ENCODE data around the gene MAGI2. TPM values are rescaled to one million over a fixed set of nuclear protein-coding genes. Genes with fewer than 3 reads are reported as not detected.

Gene MAGI2
- total and polyA plus RNA-seq, 2 of the 13 experiments (the other 11 are each of a cell fraction or from before 2014, with no cell fraction given): 1.5 to 3.8 TPM

DNA sequence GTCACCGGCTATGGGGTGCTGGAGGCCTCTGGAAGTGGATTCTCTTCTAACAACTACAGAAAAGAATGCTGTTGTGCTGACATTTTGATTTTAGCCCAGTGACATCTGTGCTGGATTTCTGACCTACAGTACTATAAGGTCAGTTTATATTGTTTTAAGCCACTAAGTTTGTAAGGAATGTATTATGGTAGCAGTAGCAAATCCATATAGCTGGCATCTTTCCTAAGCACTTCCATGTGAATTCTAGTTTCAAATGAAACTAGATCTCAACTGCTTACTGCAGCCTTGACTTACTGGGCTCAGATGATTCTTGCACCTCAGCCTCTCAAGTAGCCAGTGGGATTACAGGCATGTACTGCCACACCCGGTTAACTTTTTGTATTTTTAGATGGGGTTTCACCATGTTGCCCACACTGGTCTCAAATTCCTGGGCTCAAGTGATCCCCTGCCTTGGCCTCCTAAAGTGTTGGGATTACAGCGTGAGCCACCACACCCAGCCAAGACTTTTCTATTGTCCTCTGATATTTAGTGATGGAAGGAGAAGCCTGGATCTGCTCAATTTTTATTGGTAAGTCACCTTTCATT, 1240.9 kb downstream of the MAGI2 start (continued):
- TF ChIP-seq SALL2 (CRISPR knock-in tag; IDR thresholded peaks at IDR 0.05) (no peak), KLF9 (CRISPR knock-in tag; IDR thresholded peaks at IDR 0.05; ENCODE audit: low read depth) (no peak)

DNA sequence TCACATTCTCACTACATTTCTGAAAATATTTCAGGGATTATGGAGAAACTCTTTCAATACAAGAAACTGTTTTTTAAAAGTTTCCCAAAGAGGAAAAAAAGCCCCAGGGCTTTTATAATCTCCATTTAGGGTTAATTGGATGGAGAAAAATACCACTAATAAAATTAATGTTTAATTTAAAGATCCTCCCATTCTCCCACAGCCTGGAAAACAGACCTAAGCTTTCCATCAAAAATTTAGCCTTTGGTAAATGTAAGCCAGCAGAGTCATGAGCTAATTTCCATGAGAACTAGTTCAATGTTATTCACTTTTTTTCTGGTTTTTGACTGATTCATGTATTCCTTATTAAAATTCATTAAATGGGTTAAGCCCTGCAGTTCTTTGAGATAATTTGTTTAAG, 1246.2 kb downstream of the MAGI2 start:
- no peaks in the 10 kb centered on the region for H3K4me1 ChIP-seq (ENCODE audit: insufficient read depth, low read length)
- DNase-seq (ENCODE audit: low spot score) (no peak), ATAC-seq (no peak), FAIRE-seq (no peak)
- H3K4me2 ChIP-seq (ENCODE audit: low read depth, low read length): no peak overlapping the region
- intact Hi-C loops (cut with micrococcal nuclease; ENCODE audit: unreplicated experiment) (no loop called here), in situ Hi-C loops (cut with HindIII; ENCODE audit: extremely low pct_ligation_motif_present, low pct_unique_long_range_greater_than_20kb) (no loop called here)
- no peaks in the 10 kb centered on the region for H4K20me1 ChIP-seq (ENCODE audit: insufficient read depth, low read length)
- no peak overlapping the region for H2AFZ ChIP-seq (ENCODE audit: low read length)
- H3K27ac ChIP-seq (ENCODE audit: extremely low read length, insufficient read depth, low read length): no peak overlapping the region
- ChIA-PET CTCF (ENCODE audit: low intra/inter-chr PET ratio, low total read pairs) (no interaction called here), POLR2A (no interaction called here)
- no peaks in the 10 kb centered on the region for H3K27me3 ChIP-seq (ENCODE audit: control insufficient read depth in 1 of 2, insufficient read depth in 2 of 2, low read length in 2 of 2)
- H3K9me3 ChIP-seq (ENCODE audit: low read length): no peaks in the 10 kb centered on the region
- no peaks in the 10 kb centered on the region for H3K36me3 ChIP-seq (replicated peaks in 1 of 2; ENCODE audit: control insufficient read depth in 1 of 2, insufficient read depth in 2 of 2, low read length in 2 of 2)
- no peak overlapping the region for H3K9ac ChIP-seq (ENCODE audit: insufficient read depth, low read depth, low read length)
- BruUV-seq (replicated peaks): no TSS peak
- no peak overlapping the region for H3K4me3 ChIP-seq (replicated peaks in 1 of 3; ENCODE audit: insufficient read depth in 1 of 3, low read depth in 2 of 3, low read length in 3 of 3)
- H3K79me2 ChIP-seq (ENCODE audit: insufficient read depth, low read length): no peaks in the 10 kb centered on the region
- TF ChIP-seq MEIS2 (CRISPR knock-in tag; IDR thresholded peaks at IDR 0.05): no peak
- no peak for TF ChIP-seq ZNF225 (CRISPR knock-in tag; IDR thresholded peaks at IDR 0.05)
- TF ChIP-seq ZNF724P (CRISPR knock-in tag; IDR thresholded peaks at IDR 0.05; ENCODE audit: borderline replicate concordance): no peak
- TF ChIP-seq, protein P1, sequence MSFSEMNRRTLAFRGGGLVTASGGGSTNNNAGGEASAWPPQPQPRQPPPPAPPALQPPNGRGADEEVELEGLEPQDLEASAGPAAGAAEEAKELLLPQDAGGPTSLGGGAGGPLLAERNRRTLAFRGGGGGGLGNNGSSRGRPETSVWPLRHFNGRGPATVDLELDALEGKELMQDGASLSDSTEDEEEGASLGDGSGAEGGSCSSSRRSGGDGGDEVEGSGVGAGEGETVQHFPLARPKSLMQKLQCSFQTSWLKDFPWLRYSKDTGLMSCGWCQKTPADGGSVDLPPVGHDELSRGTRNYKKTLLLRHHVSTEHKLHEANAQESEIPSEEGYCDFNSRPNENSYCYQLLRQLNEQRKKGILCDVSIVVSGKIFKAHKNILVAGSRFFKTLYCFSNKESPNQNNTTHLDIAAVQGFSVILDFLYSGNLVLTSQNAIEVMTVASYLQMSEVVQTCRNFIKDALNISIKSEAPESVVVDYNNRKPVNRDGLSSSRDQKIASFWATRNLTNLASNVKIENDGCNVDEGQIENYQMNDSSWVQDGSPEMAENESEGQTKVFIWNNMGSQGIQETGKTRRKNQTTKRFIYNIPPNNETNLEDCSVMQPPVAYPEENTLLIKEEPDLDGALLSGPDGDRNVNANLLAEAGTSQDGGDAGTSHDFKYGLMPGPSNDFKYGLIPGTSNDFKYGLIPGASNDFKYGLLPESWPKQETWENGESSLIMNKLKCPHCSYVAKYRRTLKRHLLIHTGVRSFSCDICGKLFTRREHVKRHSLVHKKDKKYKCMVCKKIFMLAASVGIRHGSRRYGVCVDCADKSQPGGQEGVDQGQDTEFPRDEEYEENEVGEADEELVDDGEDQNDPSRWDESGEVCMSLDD (CRISPR knock-in tag; IDR thresholded peaks at IDR 0.05; ENCODE audit: borderline replicate concordance): no peak
- TF ChIP-seq JARID2 (CRISPR knock-in tag; IDR thresholded peaks at IDR 0.05; ENCODE audit: insufficient replicate concordance): no peak
- TF ChIP-seq RBM39 (IDR thresholded peaks at IDR 0.05; ENCODE audit: low read depth, low read length, poor library complexity, severe bottlenecking): no peak
- TF ChIP-seq ZNF124 (CRISPR knock-in tag; IDR thresholded peaks at IDR 0.05): no peak
- TF ChIP-seq, protein P2, sequence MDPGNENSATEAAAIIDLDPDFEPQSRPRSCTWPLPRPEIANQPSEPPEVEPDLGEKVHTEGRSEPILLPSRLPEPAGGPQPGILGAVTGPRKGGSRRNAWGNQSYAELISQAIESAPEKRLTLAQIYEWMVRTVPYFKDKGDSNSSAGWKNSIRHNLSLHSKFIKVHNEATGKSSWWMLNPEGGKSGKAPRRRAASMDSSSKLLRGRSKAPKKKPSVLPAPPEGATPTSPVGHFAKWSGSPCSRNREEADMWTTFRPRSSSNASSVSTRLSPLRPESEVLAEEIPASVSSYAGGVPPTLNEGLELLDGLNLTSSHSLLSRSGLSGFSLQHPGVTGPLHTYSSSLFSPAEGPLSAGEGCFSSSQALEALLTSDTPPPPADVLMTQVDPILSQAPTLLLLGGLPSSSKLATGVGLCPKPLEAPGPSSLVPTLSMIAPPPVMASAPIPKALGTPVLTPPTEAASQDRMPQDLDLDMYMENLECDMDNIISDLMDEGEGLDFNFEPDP (CRISPR knock-in tag; conservative IDR thresholded peaks at IDR 0.05): no peak
- no peak for TF ChIP-seq SIN3A (IDR thresholded peaks at IDR 0.05; ENCODE audit: borderline replicate concordance, low read depth, low read length)
- no peak for TF ChIP-seq MBNL3 (CRISPR knock-in tag; conservative IDR thresholded peaks at IDR 0.05)
- TF ChIP-seq FOXA1 (IDR thresholded peaks at IDR 0.05): no peak
- TF ChIP-seq FOXA1 (CRISPR knock-in tag; IDR thresholded peaks at IDR 0.05): no peak
